Peyer's patch (tissue), 4 donors: Measurements from ENCODE around the gene STPG1.

Source experiments
- CTCF ChIP-seq, 6 experiments: fragments of 450-650 bp in 4 of 6; fragments of 200-600 bp in 2 of 6; sonication (generic) in 1 of 6; IDR thresholded peaks; one replicate each; pipeline ENCODE4 v1.5.1; 2017 to 2019; ENCODE audit warnings: antibody characterized with exemption in 6 of 6, mild to moderate bottlenecking in 3 of 6, moderate library complexity in 1 of 6
- POLR2A ChIP-seq, 2 donors: fragments of 450-650 bp; IDR thresholded peaks; one replicate each; pipeline ENCODE4 v1.5.1; 2017; ENCODE audit warnings: antibody characterized with exemption in 2 of 2, mild to moderate bottlenecking in 2 of 2, moderate library complexity in 2 of 2

- TF ChIP-seq POLR2A (IDR thresholded peaks at IDR 0.05) (no peak), CTCF (IDR thresholded peaks at IDR 0.05) (no peak)
Observed at GRCh38 chr1:24357038-24357437, 56.5 kb downstream of the STPG1 start.
